ENCODE measurements around the gene CPPED1.

CPPED1 gene

DNA sequence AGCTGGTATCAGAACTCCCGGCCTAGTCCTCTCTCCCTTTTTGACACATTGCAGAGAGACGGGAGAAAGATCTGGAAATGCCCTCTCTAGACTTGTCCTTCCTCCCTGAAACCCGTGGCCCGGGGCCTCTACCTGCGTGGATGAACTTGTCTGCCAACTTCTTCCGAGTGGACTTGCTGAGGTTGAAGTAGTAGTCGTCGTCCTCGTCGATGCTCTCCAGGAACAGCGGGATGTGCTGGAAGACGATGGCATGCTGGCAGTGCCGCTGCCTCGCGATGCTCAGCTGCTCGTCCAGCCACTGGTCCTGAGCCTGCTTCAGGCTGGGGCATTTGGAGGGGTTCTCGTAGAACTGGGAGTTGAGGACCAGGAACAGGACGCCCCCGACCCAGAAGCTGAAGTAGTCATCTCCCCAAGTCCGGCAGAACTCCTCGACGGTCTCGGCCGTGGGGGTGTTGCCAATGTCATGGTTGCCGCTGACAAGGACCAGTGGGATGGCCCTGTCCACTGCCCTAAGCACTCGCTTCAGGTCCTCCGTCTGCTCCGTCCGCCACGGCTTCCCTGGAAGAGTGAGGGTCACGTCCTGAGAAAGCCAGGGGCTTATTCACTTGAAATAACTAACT lies 99.1 kb downstream of the CPPED1 start:
- DNase-seq = no peak
- in situ Hi-C loops (cut with HindIII; ENCODE audit: low pct_ligation_motif_present, low pct_unique_long_range_greater_than_20kb, low sequenced_read_pairs) = no loop called here

DNA sequence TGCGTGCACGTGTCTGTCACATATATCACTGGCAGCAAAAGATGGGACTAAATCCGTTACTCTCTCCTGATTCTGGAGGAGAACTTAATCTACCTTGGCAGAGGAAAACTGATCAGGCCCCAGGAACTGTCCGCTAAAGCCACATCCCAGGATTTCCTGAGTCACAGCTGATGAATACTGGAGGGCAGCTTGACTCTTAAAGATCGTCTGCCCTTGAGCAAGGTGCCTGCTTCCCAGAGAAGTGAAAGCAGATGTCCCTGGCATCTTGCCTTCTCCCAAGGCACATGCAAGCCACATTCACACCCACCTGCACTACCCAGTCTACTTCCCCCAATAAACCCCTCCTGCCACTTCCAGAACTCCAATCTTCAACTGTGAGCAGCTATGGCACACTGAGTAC lies 99.8 kb downstream of the CPPED1 start:
- no peak for DNase-seq
- in situ Hi-C loops (cut with HindIII; ENCODE audit: low pct_ligation_motif_present, low pct_unique_long_range_greater_than_20kb, low sequenced_read_pairs) = no loop called here

- in situ Hi-C loops (cut with HindIII; ENCODE audit: low pct_ligation_motif_present, low pct_unique_long_range_greater_than_20kb, low sequenced_read_pairs) = no loop called here
- no peak for DNase-seq
Observed at GRCh38 chr16:12700161-12700560, 103.5 kb downstream of the CPPED1 start.

DNA sequence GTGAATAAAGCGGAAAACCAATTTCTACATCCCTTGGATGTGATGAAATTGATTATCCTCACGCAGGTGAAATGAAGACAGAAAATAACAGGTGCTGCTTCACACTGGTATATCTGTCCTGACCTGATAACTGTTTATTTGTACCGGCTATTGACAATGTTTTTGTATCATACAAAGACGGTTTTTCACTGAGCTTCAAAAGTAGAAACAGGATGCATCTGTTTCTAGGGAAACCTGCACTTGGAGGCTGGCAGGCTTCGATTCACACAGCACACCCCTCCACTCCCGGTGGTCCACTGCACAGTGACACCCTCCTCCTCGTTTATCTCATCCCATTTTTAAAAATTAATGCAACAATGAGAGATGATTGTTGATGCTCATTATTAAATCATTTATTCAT lies 104.5 kb downstream of the CPPED1 start:
- in situ Hi-C loops (cut with HindIII; ENCODE audit: low pct_ligation_motif_present, low pct_unique_long_range_greater_than_20kb, low sequenced_read_pairs) = no loop called here
- DNase-seq = no peak

DNA sequence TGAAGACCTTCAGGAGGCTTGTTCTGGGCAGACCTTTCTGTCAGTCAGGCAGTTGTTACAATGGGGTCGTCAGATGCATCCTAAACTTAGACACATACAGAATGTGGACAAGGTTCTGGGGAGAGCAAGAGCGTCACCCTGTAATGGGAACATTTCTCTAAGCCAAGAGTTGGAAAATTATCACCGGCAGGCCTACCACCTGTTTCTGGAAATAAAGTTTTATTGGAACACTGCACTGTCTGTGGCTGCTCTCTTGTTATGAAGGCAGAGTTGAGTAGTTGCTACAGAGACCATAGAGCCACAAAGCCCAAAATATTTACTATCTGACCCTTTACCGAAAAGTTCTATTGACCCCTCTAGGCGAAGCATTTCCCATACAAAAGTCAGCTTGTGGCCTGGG lies 106.2 kb downstream of the CPPED1 start:
- in situ Hi-C loops (cut with HindIII; ENCODE audit: low pct_ligation_motif_present, low pct_unique_long_range_greater_than_20kb, low sequenced_read_pairs) = no loop called here
- no peak for DNase-seq

DNA sequence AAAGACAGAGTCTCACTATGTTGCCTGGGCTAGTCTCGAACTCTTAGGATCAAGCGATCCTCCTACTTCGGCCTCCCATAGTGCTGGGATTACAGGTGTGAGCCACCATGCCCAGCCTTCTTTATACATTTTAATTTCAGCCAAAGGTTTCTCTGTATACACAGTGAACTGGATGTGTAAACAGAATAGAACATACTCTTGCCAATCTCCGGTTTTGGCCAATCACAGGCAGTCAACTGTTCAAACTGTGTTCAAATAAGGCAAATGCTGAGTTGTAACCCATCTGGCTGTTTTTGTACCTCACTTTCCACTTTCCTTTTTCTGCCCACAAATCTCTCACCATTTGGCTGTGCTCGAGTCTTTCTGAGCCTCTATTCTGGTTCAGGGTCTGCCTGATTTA lies 108.2 kb downstream of the CPPED1 start:
- DNase-seq = no peak
- in situ Hi-C loops (cut with HindIII; ENCODE audit: low pct_ligation_motif_present, low pct_unique_long_range_greater_than_20kb, low sequenced_read_pairs) = no loop called here

DNA sequence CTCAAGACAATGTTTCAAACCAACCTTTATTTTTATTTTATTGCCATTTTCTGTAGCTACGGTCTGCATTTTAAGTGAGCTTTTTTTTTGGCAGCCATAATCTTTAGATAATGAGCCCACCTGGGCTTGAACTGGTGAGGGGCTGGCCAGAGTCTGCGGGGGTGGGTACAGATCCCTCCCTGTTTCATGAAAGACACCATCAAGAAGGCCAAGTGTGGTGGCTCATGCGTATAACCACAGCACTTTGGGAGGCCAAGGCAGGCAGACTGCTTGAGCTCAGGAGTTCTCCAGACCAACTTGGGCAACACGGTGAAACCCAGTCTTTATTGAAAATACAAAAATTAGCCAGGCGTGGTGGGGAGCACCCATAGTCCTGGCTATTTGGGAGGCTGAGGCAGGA lies 113.7 kb downstream of the CPPED1 start:
- in situ Hi-C loops (cut with HindIII; ENCODE audit: low pct_ligation_motif_present, low pct_unique_long_range_greater_than_20kb, low sequenced_read_pairs) = no loop called here
- DNase-seq = no peak

DNA sequence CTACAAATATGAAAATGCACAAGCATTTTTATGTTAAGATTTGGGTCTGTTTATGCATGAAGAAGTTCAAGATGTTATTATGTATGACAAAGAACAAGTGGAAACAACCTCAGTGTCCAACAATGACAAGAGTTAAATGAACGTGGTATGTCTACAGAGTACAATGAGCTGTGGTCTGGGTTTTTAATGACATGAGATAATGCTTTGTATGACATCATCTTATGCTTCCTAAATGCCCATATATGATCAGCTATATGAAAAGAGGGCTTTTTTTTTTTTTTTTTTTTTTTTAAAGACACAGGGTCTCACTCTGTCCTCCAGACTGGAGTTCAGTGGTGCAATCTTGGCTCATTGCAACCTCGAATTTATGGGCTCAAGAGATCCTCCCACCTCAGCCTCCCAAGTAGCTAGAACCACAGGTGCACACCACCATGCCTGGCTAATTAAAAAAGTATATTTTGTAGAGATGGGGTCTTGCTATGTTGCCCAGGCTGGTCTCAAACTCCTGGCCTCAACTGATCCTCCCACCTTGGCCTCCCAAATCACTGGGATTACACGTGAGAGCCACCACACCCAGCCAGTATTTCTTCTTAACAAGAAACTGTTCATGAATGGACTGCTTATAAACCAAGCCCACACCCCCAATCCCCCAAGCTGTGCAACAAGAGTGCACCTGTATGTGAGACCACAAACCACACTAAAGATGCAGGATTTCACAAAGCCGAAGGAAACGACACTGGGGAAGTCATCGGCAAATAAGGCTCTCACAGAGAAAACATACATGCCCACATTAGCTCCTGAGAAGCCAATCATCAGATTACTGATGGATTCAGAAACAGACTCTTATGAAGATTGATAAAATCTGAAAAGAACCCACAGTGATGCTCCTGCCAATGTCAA lies 114.5 kb downstream of the CPPED1 start:
- in situ Hi-C loops (cut with HindIII; ENCODE audit: low pct_ligation_motif_present, low pct_unique_long_range_greater_than_20kb, low sequenced_read_pairs) = no loop called here
- DNase-seq = no peak

GRCh38 chr16:12685806-12686205 lies 117.9 kb downstream of the CPPED1 start:
- DNase-seq = no peak
- in situ Hi-C loops (cut with HindIII; ENCODE audit: low pct_ligation_motif_present, low pct_unique_long_range_greater_than_20kb, low sequenced_read_pairs) = no loop called here

DNA sequence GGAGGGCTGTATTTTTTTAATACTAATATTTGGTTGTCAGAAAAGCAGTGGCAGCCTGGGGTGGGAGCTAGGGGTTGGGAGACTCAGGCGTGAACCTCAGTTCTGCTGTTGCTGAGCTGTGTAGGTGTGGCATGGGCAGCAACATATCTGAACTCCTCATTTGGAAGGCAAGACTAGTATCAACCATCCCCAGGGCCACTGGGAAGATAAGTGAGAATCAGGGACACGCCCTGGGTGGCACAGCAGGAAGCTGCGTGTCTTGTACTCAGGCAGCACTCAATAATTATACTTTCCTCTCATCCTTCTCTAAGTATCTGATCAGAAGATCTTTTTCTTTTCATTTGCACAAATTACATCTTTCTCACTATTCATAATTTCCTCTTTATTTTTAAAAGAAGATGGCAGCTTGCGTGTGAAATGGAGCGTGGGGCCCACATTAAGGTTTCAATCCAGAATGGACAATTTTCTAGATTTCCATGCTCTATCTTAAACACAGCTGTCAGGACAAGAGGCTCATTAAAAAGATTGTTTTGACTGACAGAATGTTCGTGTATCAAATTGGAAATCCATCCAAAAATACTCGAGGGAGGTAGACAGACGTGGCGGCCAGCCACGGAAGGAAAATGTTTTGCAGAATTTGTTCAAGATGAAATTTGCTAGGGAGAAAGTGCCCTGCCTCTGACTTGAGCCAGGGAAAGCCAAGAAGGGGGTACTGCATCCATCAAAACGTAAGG lies 121.1 kb downstream of the CPPED1 start:
- no peak for DNase-seq
- in situ Hi-C loops (cut with HindIII; ENCODE audit: low pct_ligation_motif_present, low pct_unique_long_range_greater_than_20kb, low sequenced_read_pairs) = no loop called here

GRCh38 chr16:12681653-12682052 lies 122.0 kb downstream of the CPPED1 start:
- no peak for DNase-seq
- in situ Hi-C loops (cut with HindIII; ENCODE audit: low pct_ligation_motif_present, low pct_unique_long_range_greater_than_20kb, low sequenced_read_pairs) = no loop called here

GRCh38 chr16:12680531-12680930 lies 123.2 kb downstream of the CPPED1 start:
- DNase-seq = no peak
- in situ Hi-C loops (cut with HindIII; ENCODE audit: low pct_ligation_motif_present, low pct_unique_long_range_greater_than_20kb, low sequenced_read_pairs) = no loop called here

- in situ Hi-C loops (cut with HindIII; ENCODE audit: low pct_ligation_motif_present, low pct_unique_long_range_greater_than_20kb, low sequenced_read_pairs) = no loop called here
- DNase-seq = no peak
Observed at GRCh38 chr16:12679660-12680272, 123.9 kb downstream of the CPPED1 start.

DNA sequence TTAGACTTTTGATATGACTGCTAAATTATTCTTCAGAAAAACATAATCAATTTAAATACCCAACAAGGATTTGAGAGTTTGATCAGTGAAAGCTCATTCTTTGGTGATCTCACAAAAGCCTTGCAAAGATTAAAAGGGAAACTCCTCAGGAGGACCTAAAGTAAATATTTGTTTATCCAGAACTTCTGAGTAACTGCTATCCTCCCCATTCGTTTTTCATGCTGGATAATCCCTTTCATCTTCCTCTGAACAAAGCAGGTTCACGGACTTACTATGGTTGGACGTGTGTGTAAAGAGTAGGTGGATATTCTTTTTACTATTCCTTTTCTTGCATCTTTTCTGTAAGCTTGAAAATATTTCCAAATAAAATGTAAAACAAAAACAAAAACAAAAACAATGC lies 124.7 kb downstream of the CPPED1 start:
- in situ Hi-C loops (cut with HindIII; ENCODE audit: low pct_ligation_motif_present, low pct_unique_long_range_greater_than_20kb, low sequenced_read_pairs) = no loop called here
- no peak for DNase-seq

GRCh38 chr16:12677502-12677901 lies 126.2 kb downstream of the CPPED1 start:
- in situ Hi-C loops (cut with HindIII; ENCODE audit: low pct_ligation_motif_present, low pct_unique_long_range_greater_than_20kb, low sequenced_read_pairs) = no loop called here

DNA sequence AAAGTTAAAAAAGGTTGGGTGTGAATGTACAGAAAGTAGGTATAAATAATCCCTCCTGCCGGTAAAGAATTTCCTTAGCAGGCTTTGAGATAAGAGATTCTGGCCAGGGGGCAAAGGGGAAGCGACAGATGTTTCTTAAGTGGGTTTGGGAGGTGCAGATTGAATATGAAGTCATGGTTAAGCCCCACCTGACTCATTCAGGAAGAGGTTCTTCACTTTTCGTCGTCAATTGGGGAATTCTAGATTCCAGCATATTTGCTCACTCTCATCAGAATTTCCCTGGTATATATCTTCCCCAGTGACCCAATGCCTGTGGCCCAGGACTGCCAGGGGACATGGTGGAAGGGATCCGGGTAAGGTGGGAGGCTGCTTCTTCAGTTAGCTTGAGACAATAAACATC lies 127.8 kb downstream of the CPPED1 start:
- DNase-seq = peak; percentile 8
- in situ Hi-C loops (cut with HindIII; ENCODE audit: low pct_ligation_motif_present, low pct_unique_long_range_greater_than_20kb, low sequenced_read_pairs) = no loop called here

More at GRCh38 chr16:12677502-12677901, 126.2 kb downstream of the CPPED1 start:
- no peak for DNase-seq

GRCh38 chr16:12675046-12675445 lies 128.6 kb downstream of the CPPED1 start:
- in situ Hi-C loops (cut with HindIII; ENCODE audit: low pct_ligation_motif_present, low pct_unique_long_range_greater_than_20kb, low sequenced_read_pairs) = no loop called here
- no peak for DNase-seq

DNA sequence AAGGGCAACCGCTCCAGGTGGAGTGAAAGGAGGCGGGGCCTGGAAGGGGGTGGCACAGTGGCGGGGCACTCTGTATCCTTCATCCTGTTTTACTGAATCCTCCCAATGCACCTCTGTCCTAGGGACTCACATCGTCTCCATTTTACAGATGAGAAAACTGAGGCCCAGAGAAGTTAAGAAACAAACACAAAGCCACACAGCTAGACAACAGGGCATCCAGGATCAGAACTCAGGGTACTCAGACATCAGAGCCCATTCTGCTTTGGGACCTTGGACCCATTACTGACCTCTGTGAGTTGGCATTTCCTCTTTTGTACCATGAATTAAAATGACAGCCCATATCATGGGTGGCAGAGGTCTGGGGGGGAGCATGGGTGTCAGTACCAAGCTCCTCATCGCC lies 129.2 kb downstream of the CPPED1 start:
- in situ Hi-C loops (cut with HindIII; ENCODE audit: low pct_ligation_motif_present, low pct_unique_long_range_greater_than_20kb, low sequenced_read_pairs) = no loop called here

DNA sequence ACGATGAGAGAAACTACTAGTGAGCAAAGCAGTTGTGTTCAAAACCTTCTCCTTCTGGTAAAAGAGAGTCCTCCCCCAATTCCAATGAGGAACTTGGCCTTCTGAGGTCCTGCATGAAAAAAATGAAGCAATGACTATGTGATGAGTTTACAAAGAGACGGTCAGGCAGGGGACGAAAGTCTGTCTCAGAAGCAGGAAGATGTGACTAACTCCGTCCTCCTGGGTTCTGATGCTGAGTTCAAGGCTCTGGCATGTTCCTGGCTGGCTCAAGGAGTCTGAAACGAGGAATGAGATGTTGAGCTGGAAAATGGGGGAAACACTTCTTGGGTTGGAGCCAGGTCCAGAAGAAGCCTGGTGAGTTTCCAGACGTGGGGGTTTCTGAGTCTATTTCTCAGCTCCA lies 129.6 kb downstream of the CPPED1 start:
- no peak for DNase-seq
- in situ Hi-C loops (cut with HindIII; ENCODE audit: low pct_ligation_motif_present, low pct_unique_long_range_greater_than_20kb, low sequenced_read_pairs) = no loop called here

More for the DNA sequence above, 129.2 kb downstream of the CPPED1 start:
- DNase-seq = no peak
